ENCODE measurements around the gene HMX1.

HMX1 gene

GRCh38 chr4:8917321-8917811 is 45.7 kb upstream of the HMX1 start:
- Histone ChIP-seq H3K27me3 (replicated peaks) (no peaks in the 10 kb centered on the region), H3K36me3 (replicated peaks) (no peaks in the 10 kb centered on the region), H3K27ac (no peak overlapping the region), H3K4me3 (ENCODE audit: low read depth, low read length) (no peak overlapping the region)
- no peak for TF ChIP-seq CTCF (IDR thresholded peaks at IDR 0.05; ENCODE audit: low read depth, low read length, missing control alignments)
- no peak for DNase-seq
- in situ Hi-C loops (cut with HindIII; ENCODE audit: low pct_ligation_motif_present, low sequenced_read_pairs), result no loop called here

GRCh38 chr4:8916906-8917305 is 45.3 kb upstream of the HMX1 start:
- Histone ChIP-seq H3K27me3 (replicated peaks) (no peaks in the 10 kb centered on the region), H3K4me3 (ENCODE audit: low read depth, low read length) (no peak overlapping the region), H3K36me3 (replicated peaks) (no peaks in the 10 kb centered on the region), H3K27ac (no peak overlapping the region)
- DNase-seq, result no peak
- no peak for TF ChIP-seq CTCF (IDR thresholded peaks at IDR 0.05; ENCODE audit: low read depth, low read length, missing control alignments)
- in situ Hi-C loops (cut with HindIII; ENCODE audit: low pct_ligation_motif_present, low sequenced_read_pairs), result no loop called here

DNA sequence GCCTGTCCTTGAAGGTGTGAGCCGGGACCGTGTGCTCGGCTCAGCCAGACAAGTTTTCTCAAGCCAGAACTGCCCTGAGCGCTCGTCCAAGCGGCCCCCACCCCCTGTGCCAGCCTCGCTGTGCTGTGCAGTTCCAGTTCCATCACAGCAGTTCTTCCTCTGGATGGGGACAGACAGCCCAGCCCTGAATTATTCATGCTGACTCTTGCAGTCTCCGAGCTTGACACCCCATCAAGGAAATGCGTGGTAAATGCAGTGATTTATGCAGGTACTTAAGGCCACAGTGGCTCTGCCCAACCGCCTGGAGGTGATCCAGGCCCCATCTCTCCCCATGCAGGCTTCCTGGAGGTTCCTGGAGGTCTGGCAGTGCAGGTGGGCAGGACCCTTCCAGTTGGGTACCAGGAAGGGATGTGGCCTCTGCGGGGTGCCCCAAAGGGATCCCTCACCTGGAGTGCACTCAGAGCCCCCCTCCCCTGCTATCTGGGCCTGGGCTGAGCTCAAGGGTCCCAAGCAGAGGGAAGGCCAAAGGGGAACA is 44.8 kb upstream of the HMX1 start:
- no peak for DNase-seq
- TF ChIP-seq CTCF (IDR thresholded peaks at IDR 0.05; ENCODE audit: low read depth, low read length, missing control alignments), result no peak
- no peak overlapping the region for H3K4me3 ChIP-seq (ENCODE audit: low read depth, low read length)
- no peak overlapping the region for H3K27ac ChIP-seq
- in situ Hi-C loops (cut with HindIII; ENCODE audit: low pct_ligation_motif_present, low sequenced_read_pairs), result no loop called here
- H3K27me3 ChIP-seq (replicated peaks), result no peaks in the 10 kb centered on the region
- no peaks in the 10 kb centered on the region for H3K36me3 ChIP-seq (replicated peaks)

DNA sequence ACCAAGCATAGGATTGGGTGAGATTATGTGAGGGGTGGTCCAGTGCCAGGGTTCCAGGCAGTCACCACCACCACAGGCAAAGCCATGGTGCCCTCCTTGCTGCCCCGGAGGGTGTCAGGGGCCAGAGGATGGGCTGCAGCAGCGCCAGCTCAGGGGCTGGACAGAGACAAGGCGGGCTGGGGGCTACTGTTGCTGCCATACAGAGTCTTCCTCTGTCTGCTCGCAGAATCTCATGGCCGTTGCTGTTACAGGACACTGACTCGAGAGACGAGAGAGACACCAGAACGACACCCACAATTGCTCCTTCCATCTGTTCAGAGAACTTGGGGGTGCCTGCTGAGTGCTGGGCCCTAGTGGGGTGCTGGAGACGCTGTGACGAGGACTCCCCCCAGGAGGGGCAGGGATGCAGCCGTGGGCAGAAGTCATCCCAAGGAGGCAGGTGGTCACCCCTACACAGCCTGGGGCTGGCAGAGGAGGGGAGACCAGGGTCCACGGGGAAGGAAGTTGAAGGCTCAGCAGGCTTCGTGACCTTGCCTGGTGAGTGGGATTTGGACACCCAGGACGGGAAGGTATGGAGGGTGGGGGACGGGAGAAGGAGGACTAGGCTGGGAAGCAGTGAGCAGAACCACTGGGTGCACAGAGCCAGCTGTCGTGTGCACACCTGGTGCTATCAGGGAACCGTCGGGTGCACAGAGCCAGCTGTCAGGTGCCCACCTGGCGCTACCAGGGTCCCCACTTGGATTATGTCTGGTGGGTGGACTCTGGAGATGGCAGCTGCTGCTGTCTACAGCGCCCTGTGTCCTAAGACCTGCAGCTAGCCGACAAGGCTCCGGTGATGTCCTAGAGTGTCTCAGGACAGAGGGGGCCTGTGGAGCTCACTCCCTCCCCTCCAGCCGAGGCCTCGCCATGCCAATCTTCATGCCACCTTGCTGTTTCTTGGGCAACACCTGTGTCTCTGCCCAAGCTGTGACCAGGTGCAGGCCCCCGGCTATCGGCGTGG is 43.9 kb upstream of the HMX1 start:
- no peak for DNase-seq
- Histone ChIP-seq H3K27me3 (replicated peaks) (no peaks in the 10 kb centered on the region), H3K4me3 (ENCODE audit: low read depth, low read length) (no peak overlapping the region), H3K27ac (no peak overlapping the region), H3K36me3 (replicated peaks) (no peaks in the 10 kb centered on the region)
- in situ Hi-C loops (cut with HindIII; ENCODE audit: low pct_ligation_motif_present, low sequenced_read_pairs), result no loop called here
- no peak for TF ChIP-seq CTCF (IDR thresholded peaks at IDR 0.05; ENCODE audit: low read depth, low read length, missing control alignments)

- Histone ChIP-seq H3K27ac (no peak overlapping the region), H3K36me3 (replicated peaks) (no peaks in the 10 kb centered on the region), H3K4me3 (ENCODE audit: low read depth, low read length) (no peak overlapping the region), H3K27me3 (replicated peaks) (no peaks in the 10 kb centered on the region)
- no peak for TF ChIP-seq CTCF (IDR thresholded peaks at IDR 0.05; ENCODE audit: low read depth, low read length, missing control alignments)
- in situ Hi-C loops (cut with HindIII; ENCODE audit: low pct_ligation_motif_present, low sequenced_read_pairs), result no loop called here
- no peak for DNase-seq
Observed at GRCh38 chr4:8914461-8915171, 43.0 kb upstream of the HMX1 start.

Data from brain microvascular endothelial cell (primary cell).